Tibial artery (tissue), 4 donors: ENCODE data around the gene MYH7.

Source experiments
- DNase-seq, 2 donors: peaks; one replicate each; pipeline ENCODE4 v3.0.0-alpha.2; 2019
- H3K27ac ChIP-seq, 2 donors: fragments of 200-600 bp; sonication (generic) in 1 of 2; 1 replicate in 1 of 2; 2 replicates in 1 of 2; pipeline ENCODE4 v1.5.1; 2018 to 2019; ENCODE audit warnings: mild to moderate bottlenecking in 1 of 2
- H3K27me3 ChIP-seq, 2 donors: fragments of 200-600 bp; sonication (generic) in 1 of 2; one replicate each; pipeline versions ENCODE4 v1.5.1 to v1.6.0; 2016 to 2019
- H3K36me3 ChIP-seq, 3 donors: fragments of 200-600 bp; sonication (generic) in 2 of 3; one replicate each; pipeline ENCODE4 v1.5.1; 2016 to 2019; ENCODE audit warnings: mild to moderate bottlenecking in 2 of 3
- H3K4me1 ChIP-seq, 4 donors: fragments of 200-600 bp; sonication (generic) in 2 of 4; 1 replicate in 3 of 4; 2 replicates in 1 of 4; pipeline ENCODE4 v1.5.1; 2016 to 2019
- H3K4me3 ChIP-seq, 2 donors: fragments of 200-600 bp; sonication (generic) in 1 of 2; 1 replicate in 1 of 2; 2 replicates in 1 of 2; pipeline ENCODE4 v1.5.1; 2018 to 2019; ENCODE audit warnings: mild to moderate bottlenecking in 2 of 2
- H3K9me3 ChIP-seq, 3 donors: fragments of 200-600 bp; sonication (generic) in 1 of 3; one replicate each; pipeline ENCODE4 v1.5.1; 2016 to 2019
- CTCF ChIP-seq, 2 experiments: fragments of 200-600 bp in 1 of 2; fragments of 450-650 bp in 1 of 2; IDR thresholded peaks; one replicate each; pipeline ENCODE4 v1.5.1; 2017 to 2019; ENCODE audit warnings: antibody characterized with exemption in 2 of 2, mild to moderate bottlenecking in 1 of 2, moderate library complexity in 1 of 2
- intact Hi-C: fragments of 100-400 bp; cut with DNase I; formaldehyde crosslinking; loops from one replicate; pipeline ENCODE4 v1.15.0; 2023; ENCODE audit warnings: low total_unique reads

MYH7 gene

GRCh38 chr14:23384364-23385080 lies 50.9 kb downstream of the MYH7 start:
- no peaks in the 10 kb centered on the region for H3K9me3 ChIP-seq
- DNase-seq = no peak
- no peaks in the 10 kb centered on the region for H3K4me1 ChIP-seq
- no peak for TF ChIP-seq CTCF (IDR thresholded peaks at IDR 0.05)
- no peaks in the 10 kb centered on the region for H3K36me3 ChIP-seq
- no peak overlapping the region for H3K4me3 ChIP-seq
- intact Hi-C loops = no loop called here
- H3K27me3 ChIP-seq = peaks cover 0 to 40% of the 10 kb centered on the region in 2 donors
- H3K27ac ChIP-seq = no peak overlapping the region

- peaks cover 0 to 24% of the 10 kb centered on the region in 2 donors for H3K27me3 ChIP-seq
- no peak overlapping the region for H3K4me3 ChIP-seq
- intact Hi-C loops = no loop called here
- H3K36me3 ChIP-seq = no peaks in the 10 kb centered on the region
- no peaks in the 10 kb centered on the region for H3K9me3 ChIP-seq
- H3K27ac ChIP-seq = no peak overlapping the region
- no peaks in the 10 kb centered on the region for H3K4me1 ChIP-seq
- DNase-seq = no peak
- TF ChIP-seq CTCF (IDR thresholded peaks at IDR 0.05) = no peak
These were observed 52.6 kb downstream of the MYH7 start for GRCh38 chr14:23382731-23383440.

GRCh38 chr14:23382276-23382675 lies 53.2 kb downstream of the MYH7 start:
- H3K4me3 ChIP-seq = no peak overlapping the region
- intact Hi-C loops = no loop called here
- no peaks in the 10 kb centered on the region for H3K9me3 ChIP-seq
- no peaks in the 10 kb centered on the region for H3K36me3 ChIP-seq
- H3K27me3 ChIP-seq = peaks cover 0 to 23% of the 10 kb centered on the region in 2 donors
- no peak for TF ChIP-seq CTCF (IDR thresholded peaks at IDR 0.05)
- DNase-seq = no peak
- H3K27ac ChIP-seq = no peak overlapping the region
- peaks cover 0 to under 1% (median 0%) of the 10 kb centered on the region in 4 donors for H3K4me1 ChIP-seq

- Histone ChIP-seq H3K27me3 (peaks cover 0 to 23% of the 10 kb centered on the region in 2 donors), H3K9me3 (no peaks in the 10 kb centered on the region), H3K27ac (no peak overlapping the region), H3K4me1 (peaks cover 0 to 4% (median 0%) of the 10 kb centered on the region in 4 donors), H3K4me3 (no peak overlapping the region), H3K36me3 (no peaks in the 10 kb centered on the region)
- DNase-seq = no peak
- intact Hi-C loops = loop anchor here (2.0 kb wide), 1 partner anchor 55 kb away; no protein-coding TSS in a partner anchor
- no peak for TF ChIP-seq CTCF (IDR thresholded peaks at IDR 0.05)
These were observed 53.6 kb downstream of the MYH7 start for GRCh38 chr14:23381871-23382270.

GRCh38 chr14:23380976-23381375 lies 54.5 kb downstream of the MYH7 start:
- no peak for DNase-seq
- H3K36me3 ChIP-seq = no peaks in the 10 kb centered on the region
- peaks cover 0 to 23% of the 10 kb centered on the region in 2 donors for H3K27me3 ChIP-seq
- intact Hi-C loops = loop anchor here (2.0 kb wide), 1 partner anchor 54 kb away; no protein-coding TSS in a partner anchor
- H3K4me1 ChIP-seq = peaks cover 0 to 6% (median 2%) of the 10 kb centered on the region in 4 donors
- H3K27ac ChIP-seq = no peak overlapping the region
- no peak overlapping the region for H3K4me3 ChIP-seq
- no peak for TF ChIP-seq CTCF (IDR thresholded peaks at IDR 0.05)
- H3K9me3 ChIP-seq = no peaks in the 10 kb centered on the region
